Measurements from ENCODE around the gene BACH1.
A peak's percentile ranks its signal among the peaks of the same experiment; 100 is the strongest.
"Not testable (repeated sequence)": the region's sequence is repeated elsewhere in the genome, so short reads cannot be mapped to it uniquely, and the experiment has no call there.

Gene BACH1

DNA sequence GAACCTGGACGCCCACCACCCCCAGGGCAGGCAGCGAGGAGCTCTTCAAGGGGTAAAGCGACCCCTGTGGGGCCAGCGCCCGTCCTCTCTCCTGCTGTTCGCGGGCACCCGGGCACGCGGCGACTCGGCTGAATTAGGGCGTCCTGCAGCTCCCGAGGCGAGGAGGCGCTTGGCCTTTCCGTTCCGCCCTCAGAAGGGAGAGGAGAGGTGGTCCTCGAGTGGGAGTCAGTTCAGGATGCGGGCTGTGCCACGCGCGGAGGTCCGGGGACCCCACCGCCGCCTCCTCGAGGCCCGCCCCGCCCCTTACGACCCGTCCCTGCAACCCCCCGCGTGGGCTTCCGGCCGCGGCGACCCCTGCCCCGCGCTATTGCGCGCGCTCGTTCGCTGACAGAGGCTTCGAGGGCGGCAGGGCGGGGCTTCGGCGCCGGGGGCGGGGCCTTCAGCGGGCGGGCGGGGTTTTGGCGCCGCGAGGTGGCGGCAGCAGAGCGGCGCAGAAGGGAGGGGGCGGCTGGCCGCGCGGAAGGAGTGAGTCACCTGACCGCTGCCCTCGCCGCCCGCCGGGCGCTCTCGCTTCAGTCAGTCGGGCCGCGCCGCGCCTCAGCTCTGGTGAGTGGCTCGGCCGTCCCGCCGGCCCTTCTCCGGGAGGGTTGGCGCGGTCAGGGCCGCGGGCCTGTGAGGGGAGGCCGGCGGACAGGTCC lies at the start of gene BACH1:
Gene BACH1, plus strand, starts transcription at position 575 of the 698 bp plus-strand sequence. CDS start 22,359 bp downstream, outside the sequence.
- DNase-seq (ENCODE audit: low read depth in 3 of 3, low spot score in 1 of 3): peak; percentile 69 to 90 (median 79)

DNA sequence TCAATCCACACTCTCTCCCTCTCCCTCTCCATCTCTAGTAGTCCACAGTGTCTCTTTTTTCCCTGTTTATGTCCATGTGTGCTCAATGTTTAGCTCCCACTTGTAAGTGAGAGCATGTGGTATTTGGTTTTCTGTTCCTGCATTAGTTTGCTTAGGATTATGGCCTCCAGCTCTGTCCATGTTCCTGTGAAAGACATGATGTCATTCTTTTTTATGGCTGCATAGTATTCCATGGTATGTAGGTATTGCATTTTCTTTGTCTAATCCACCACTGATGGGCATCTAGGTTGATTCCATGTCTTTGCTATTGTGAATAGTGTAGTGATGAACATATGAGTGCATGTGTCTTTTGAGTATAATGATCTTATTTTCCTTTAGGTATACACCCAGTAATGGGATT lies 49.4 kb upstream of the BACH1 start:
- DNase-seq (ENCODE audit: low read depth in 3 of 3, low spot score in 1 of 3): not testable (repeated sequence)

DNA sequence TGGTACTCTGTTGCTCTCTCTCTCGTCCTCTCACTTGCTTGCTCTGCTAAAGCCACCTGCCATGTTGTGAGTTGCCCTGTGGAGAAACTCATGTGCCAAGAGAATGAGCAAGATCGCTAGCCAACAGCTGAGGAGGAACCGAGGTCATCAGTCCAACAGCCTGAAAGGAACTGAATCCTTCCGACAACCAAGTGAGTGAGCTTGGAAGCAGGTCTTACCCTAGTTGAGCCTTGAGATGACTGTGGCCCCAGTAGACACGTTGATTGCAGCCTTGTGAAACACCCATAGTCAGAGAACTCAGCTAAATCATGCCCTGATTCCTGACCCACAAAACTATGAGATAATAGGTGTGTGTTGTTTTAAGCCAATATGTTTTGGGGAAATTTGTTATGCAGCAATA lies 48.1 kb upstream of the BACH1 start:
- no peak for DNase-seq (ENCODE audit: low read depth in 3 of 3, low spot score in 1 of 3)

- DNase-seq (ENCODE audit: low read depth in 3 of 3, low spot score in 1 of 3): not testable (repeated sequence)
Measured at GRCh38 chr21:29253861-29254260, 44.9 kb upstream of the BACH1 start.

DNA sequence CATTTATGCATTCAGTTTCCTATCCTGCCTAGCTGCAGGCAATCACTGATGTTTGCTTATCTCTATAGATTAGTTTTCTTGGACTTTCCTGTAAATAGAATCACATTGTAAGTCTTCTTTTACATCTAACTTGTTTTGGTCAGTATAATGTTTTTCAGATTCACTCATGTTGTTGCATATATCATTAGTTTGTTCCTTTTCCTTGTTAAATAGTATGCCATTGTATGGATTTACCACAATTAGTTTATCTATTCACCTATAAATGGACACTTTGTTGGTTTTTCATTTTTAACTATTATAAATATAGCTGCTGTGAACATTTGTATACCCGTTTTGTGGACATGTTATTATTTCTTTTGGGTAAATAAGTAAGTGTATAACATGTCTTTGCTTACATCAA lies 44.2 kb upstream of the BACH1 start:
- no peak for DNase-seq (ENCODE audit: low read depth in 3 of 3, low spot score in 1 of 3)

DNA sequence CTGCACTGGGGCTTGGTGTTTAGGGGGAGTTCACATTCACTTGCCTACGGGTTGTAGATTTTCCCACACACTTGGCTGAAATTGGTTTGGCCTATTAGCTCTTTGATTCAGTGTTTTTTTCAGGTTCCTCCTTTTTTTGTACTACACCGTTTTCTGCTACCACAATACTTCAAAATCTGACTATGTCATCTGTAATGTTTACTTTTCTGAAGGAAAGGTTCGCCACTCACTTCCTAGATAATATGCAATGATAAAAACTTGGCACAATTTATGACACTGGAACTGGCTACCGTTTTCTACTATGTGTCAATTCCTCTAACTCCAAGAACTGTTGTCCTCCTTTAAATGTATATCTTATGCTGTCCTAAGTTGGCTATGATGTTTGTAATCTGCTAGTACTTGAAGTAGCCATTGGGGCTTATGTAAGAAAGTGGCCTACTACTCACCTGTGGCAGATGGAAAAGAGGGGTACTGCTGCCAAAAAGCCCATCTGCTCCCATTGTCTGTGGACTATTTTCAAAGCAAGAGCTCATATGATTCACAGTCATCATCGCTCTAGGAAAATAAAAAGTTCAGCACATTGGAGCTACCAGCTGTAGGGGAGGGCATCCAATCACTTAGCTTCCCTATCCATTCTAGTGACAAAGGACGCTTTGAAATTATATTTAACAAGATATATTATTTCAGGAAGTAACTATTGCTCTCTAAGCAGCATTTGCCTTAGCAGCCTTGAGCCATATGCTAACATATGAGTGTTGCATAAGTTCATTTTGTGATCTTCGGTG lies 42.4 kb upstream of the BACH1 start:
- no peak for DNase-seq (ENCODE audit: low read depth in 3 of 3, low spot score in 1 of 3)

DNA sequence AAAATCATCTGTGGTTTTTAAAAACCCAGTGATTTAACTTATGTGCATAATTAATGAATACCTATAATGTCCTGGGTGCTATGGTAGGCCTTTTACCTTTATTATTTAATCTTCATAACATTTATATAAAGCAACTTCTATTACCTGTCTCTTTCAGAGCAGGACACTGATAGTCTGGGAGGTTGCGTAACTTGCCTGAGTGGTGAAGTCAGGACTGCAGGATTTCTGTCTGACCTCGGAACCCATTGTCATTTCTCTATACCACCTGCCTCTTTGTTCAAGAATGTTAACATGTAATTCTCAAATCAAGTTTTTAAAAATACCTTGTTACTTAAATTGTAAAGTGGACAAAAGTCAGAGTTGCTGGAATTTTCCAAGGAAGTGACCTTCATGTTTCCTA lies 41.0 kb upstream of the BACH1 start:
- DNase-seq (ENCODE audit: low read depth in 3 of 3, low spot score in 1 of 3): no peak

DNA sequence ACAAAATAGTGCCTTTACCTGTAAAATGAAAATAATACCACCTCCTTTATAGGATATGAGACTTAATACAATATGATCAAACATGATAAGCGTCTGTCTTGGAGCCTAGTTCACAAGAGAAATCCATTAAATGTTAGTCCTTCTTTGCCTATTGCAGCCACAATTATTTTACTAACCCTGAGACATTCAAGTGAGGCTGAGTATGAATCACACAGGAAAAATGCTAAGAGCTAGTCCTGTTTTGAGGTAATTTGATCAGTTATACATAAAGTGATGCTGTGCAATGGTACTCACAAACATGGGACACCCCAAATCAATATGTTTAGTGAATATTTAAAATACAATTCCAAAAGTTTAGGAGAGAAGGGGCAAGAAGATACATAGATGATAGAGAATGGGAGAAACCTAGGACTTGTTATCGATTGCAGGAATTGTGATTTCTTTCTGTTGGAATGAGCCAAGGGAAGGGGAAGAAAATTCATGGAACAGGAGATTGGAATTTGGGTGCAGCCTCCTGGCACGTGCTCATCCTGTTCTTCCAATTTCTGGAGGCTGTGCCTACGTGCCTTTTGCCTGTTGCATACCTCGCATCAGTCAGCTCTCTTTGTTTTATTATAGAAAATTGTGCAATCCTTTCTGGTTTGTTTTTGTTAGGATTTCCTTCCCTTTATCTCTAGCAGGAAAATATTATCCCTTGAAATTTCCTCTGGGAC lies 39.9 kb upstream of the BACH1 start:
- DNase-seq (ENCODE audit: low read depth in 3 of 3, low spot score in 1 of 3): no peak

DNA sequence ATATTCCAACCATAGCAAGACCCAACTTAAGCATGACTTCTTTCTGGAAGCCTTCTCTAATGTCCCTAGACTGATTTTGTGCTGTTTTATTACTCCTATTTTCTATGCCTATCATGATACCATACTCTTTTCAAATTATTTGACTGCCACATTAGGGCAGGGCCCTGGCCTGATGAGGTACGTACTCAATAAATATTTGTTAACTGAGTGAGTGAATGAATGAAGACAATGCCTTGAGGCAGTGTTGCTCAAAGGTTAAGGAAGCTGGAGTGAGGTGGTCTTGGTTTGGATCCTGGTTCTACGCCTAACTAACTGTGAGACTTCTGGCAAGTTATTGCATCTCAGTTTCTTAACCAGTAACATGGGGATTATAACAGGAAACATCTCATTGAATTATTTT lies 38.3 kb upstream of the BACH1 start:
- no peak for DNase-seq (ENCODE audit: low read depth in 3 of 3, low spot score in 1 of 3)

DNA sequence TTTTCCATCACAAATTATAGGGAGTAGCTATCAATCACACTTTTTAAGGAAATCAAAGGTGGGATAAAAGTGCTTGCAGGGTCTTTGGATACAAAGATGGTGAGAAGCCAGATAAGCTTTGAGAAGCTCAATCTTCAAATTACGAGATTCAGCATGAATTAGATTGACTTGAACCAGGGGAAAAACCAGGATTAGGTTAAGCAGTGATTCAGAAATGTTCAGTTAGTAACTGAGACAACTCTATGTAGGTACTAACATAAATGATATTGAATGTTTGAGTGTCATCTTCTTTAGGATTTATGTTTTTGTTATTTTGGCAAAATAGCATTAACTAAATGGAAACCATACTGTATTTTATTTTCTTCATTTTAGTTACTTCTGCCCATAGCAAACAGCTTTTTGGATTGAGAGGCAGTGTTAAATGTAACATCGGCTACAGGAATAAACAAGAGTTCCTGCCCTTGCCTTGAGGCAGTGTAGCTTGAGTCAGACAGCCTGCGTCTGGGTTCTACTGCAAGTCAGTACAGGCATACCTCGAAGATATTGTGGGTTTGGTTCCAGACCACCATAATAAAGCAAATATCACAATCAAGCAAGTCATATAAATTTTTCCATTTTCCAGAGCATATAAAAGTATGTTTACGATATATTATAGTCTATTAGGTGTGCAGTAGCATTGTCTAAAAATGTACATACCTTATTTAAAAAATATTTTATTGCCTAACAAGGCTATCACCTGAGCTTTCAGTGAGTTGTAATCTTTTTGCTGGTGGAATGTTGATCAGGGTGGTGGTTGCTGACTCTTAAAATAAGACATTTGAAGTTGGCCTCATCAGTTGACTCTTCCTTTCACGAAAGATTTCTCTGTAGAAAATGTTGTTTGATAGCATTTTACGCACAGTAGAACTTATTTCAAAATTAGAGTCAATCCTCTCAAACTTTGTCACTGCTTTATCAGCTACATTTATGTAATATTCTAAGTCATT lies 36.9 kb upstream of the BACH1 start:
- no peak for DNase-seq (ENCODE audit: low read depth in 3 of 3, low spot score in 1 of 3)

GRCh38 chr21:29264721-29265120 lies 34.0 kb upstream of the BACH1 start:
- no peak for DNase-seq (ENCODE audit: low read depth in 3 of 3, low spot score in 1 of 3)

DNA sequence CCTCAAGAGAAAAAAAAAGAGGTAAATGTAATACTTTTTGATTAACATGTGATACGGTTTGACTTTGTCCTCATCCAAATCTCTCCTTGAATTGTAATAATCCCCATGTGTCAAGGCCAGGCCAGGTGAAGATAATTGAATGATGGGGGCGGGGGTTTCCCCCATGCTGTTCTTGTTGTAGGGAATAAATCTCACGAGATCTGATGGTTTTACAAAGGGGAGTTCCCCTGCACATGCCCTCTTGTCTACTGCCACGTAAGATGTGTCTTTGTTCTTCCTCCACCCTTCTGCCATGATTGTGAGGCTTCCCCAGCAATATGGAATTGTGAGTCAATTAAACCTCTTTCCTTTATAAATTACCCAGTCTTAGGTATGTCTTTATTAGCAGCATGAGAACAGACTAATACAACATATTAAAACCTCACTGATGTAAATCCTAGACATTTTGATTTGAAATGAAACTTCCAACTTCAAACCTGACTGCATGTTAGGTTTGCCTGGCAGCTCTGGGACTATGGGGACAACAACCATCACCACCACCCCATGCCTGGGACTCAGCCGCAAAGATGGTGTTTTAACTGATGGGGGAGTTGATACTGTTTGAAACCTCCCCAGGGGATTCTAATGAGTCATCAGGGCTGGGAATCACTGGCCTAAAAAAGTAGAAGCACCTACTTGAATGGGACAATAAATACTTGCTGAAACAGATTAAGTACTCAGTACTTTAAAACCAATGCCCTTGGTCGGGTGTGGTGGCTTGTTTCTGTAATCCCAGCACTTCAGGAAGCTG lies 32.8 kb upstream of the BACH1 start:
- peak in 1 of 3 donors; percentile 10 for DNase-seq (ENCODE audit: low read depth in 3 of 3, low spot score in 1 of 3)

DNA sequence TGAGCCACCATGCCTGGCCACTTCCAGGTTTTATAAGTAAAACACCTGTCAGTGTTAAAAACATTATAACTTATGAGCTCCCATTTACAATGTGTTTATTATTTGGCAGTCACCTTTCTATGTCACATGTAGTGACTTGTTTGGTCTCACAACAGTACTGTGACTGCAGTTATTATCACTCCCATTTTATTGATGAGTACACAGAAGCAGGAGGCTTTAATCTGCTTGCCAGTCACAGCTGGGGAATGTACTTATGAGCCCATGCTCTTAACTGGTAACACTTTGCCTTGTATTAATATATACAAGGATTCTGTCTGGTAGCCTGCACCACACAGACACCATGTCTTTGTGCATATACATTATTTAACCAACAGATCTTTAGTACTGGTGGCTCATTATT lies 31.1 kb upstream of the BACH1 start:
- DNase-seq (ENCODE audit: low read depth in 3 of 3, low spot score in 1 of 3): no peak

- DNase-seq (ENCODE audit: low read depth in 3 of 3, low spot score in 1 of 3): no peak
Measured at GRCh38 chr21:29271927-29272333, 26.8 kb upstream of the BACH1 start.

GRCh38 chr21:29277442-29277841 lies 21.3 kb upstream of the BACH1 start:
- DNase-seq (ENCODE audit: low read depth in 3 of 3, low spot score in 1 of 3): no peak

- DNase-seq (ENCODE audit: low read depth in 3 of 3, low spot score in 1 of 3): no peak
Measured at GRCh38 chr21:29279558-29279957, 19.2 kb upstream of the BACH1 start.

GRCh38 chr21:29281801-29282200 lies 16.9 kb upstream of the BACH1 start:
- DNase-seq (ENCODE audit: low read depth in 3 of 3, low spot score in 1 of 3): not testable (repeated sequence)

- no peak for DNase-seq (ENCODE audit: low read depth in 3 of 3, low spot score in 1 of 3)
Measured at GRCh38 chr21:29287383-29287782, 11.3 kb upstream of the BACH1 start.

DNA sequence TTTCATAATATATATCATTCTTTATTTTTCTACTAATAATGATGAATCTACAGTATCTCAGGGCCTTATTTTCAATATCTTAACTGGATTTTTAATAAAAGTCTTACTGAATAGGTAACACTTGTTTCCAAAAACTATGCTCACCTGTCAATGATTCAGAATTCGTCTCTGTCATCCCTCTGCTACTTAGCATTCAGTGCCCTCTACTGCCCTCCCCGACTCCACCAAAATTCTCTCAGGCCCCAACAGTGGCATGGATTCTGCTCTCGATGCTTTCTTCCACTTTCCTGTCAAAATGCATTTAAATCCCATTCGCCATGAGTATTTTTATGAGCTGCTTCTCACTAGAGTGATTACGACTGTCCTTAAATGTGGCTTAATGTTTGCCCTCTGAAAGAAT lies 10.5 kb upstream of the BACH1 start:
- no peak for DNase-seq (ENCODE audit: low read depth in 3 of 3, low spot score in 1 of 3)

- DNase-seq (ENCODE audit: low read depth in 3 of 3, low spot score in 1 of 3): no peak
Measured at GRCh38 chr21:29289317-29289716, 9.4 kb upstream of the BACH1 start.
